IMR-90 (cell line): ENCODE results near the gene KLRF2.

Source experiments
- CEBPB ChIP-seq: IDR thresholded peaks from 2 replicates; pipeline ENCODE4 v1.6.1; 2012; ENCODE audit warnings: low read depth, low read length, improper control_type of control experiment
- RAD21 ChIP-seq: IDR thresholded peaks from 2 replicates; pipeline ENCODE4 v1.6.1; 2012; ENCODE audit warnings: low read length, improper control_type of control experiment

GRCh38 chr12:9925705-9926393 is 44.6 kb downstream of the KLRF2 start:
- peak; percentile 47 for TF ChIP-seq RAD21
- no peak for TF ChIP-seq CEBPB
